Left lobe of liver (tissue), 2 donors: ENCODE results near the gene FHL2. TPM values are rescaled to one million over a fixed set of nuclear protein-coding genes. Genes with fewer than 3 reads are reported as not detected.

Experiments used
- ATAC-seq: fragments of 200-7000 bp; cut with Tn5 transposase; one replicate; pipeline ENCODE4 v1.9.1; 2020; ENCODE audit warnings: mild to moderate bottlenecking, moderate library complexity
- DNase-seq: peaks from one replicate; pipeline ENCODE4 v3.0.0-alpha.2; 2020; ENCODE audit warnings: low spot score
- total RNA-seq: library from RNA; stranded (reverse); gene quantifications from one replicate; pipeline ENCODE4 v1.2.1, GENCODE V29; 2021
- donor health status: DM: no; HTN: no; CAD: no; lungs with moderate emphysema.
- donor health status: DM: no; HTN: yes; CAD: no.

FHL2 gene
- total RNA-seq, 1 donor from 2014 or later: 5.5 TPM

DNA sequence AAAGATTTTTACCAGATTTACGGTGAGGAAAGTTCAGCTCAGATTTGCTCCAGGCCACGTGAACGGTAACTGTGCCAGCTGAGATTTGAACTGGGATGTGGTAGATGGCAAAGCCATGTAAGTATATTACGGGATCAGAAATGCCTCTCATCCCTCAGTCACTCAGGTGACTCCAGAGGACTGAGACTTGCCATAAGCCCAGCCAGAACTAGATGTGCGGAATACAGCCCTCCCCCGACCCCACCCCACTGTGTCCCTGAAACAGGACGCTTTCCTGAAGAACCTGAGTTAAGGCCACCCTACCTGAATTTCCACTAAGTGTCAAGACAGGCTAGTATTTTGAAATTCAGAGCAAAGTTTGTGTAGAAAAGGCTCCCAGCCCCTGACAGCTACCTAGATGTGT is 1.3 kb upstream of the FHL2 start:
- DNase-seq: no peak
- no peak for ATAC-seq

DNA sequence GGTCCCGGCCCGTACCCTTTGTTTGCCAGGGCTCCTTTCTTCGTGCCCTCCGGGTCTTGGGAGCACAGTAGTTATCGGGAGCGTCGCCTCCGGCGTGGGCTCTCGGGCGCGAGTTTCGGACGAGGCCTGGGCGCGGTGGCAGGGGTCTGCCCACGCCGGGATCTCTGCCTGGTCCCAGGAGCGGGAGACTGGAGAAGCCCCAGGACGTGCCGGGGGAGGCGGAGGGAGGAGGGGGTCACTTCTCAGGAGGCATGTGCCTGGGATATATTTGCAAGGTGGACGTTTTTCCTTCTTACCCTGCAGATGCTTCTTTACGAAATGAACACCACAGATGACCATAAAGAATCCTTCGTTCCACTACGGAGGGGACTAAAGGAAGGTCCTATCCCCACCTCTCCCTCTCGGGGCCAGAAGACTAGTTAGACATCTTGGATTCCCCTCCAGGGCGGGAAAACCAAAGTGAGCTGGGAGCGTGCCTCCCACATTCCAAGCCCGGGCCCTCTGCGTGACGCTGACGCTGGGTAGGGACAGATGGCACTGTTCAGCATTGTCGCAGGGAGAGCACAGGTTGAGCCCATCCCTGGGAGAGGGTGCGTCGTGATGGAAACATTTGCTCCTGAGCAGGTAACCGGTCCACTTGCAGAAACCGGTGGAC is 483 bp upstream of the FHL2 start:
- no peak for ATAC-seq
- no peak for DNase-seq

DNA sequence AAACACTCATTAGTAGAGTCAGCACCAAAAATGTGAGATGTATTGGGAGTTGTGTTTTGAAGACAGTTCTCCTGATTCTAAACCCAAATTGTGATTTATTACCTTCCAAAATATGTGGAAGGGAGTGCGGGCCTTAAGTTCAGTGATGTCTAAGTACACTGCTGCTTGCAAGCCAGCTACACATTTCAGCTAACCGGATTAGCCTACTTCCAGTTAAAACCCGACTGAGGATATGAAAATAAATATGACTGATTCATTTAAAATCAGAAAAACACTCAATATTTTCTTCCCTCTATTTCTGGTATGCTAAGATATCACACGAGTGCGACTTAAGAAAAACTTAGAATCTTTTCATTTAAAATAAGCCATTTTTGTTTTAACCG is 907 bp downstream of the FHL2 start:
- no peak for ATAC-seq
- DNase-seq: no peak

DNA sequence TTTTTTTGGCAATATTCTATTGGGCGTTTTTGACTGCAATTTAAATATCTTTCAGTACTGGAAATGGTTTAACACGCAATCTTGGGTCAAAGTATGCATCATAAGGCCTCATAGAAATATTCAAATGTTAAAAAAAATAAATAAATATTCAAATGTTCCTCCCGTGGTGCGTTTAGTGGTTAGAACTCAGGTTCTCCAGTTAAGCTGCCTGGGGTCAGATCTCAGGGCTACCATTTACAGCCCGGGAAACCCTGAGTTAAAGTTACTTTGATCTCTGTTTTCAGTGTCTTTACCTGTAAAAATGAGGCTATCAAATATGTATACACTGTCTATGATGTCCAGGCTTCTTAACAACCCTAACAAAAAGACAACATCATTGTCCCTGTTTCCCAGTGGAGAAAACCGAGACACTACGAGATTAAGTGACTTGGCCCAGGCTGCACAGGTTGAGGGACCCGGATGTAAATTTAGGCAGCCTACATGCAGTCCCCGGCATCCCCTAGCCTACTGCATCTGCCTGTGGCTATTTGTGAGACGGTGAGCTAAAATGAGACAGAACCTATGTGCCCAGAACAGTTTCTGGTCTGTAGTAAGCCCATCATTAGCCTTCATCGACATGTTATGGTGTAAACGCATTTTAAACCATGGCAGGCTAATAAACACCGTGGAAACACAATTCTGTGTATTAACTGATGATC is 1.7 kb downstream of the FHL2 start:
- ATAC-seq (no peak), DNase-seq (no peak)

DNA sequence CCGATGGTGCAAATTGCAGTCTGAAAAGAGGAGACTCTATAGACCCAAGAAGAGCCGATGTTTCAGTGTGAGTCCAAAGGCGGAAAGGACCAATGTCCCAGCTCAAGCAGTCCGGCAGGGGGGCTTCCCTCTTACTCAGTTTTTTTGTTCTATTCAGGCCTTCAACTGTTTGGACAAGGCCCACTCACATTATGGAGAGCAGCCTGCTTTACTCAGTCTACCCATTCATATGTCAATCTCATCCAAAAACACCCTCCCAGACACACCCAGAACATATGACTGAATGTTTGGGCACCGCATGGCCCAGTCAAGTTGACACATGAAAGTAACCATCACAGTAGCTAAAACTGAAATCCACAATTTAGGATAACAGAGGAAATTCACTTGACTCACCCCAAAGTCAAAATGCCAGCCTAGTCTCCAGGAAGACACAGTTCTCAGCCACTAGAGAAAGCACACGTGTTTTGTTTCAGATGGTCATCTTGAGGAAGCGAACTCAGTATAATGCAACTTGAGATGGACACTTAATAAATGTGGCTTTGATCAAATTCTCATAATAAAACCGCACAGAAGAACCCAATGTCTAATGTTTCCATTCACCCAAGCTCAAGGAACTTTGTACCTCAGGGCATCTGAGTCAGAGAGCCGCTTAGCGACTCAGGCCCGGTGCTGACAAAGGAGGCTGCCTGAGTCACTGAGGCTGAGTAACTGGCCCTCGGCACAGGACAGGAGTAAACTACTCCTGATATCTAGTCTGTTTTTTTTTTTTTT is 2.4 kb downstream of the FHL2 start:
- ATAC-seq (no peak), DNase-seq (no peak)

DNA sequence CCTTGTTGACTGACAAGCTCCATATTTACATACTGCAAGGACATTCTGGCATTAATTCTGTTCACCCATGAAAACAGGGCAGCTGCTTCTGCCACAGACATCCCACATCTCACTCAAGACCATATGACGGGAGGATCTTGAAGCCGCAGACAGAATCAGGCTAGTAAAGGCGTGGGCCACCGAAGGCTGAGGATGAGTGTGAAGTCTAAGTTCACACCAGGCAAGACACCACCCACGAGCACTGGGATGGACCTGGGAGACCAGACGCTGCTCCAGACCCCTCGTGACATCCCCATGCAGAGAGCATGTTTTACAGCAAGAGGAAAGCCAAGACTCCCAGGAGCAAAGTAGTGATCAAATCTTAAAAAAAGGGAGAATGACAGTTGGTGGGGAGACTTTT is 3.2 kb downstream of the FHL2 start:
- DNase-seq: no peak
- ATAC-seq: no peak

DNA sequence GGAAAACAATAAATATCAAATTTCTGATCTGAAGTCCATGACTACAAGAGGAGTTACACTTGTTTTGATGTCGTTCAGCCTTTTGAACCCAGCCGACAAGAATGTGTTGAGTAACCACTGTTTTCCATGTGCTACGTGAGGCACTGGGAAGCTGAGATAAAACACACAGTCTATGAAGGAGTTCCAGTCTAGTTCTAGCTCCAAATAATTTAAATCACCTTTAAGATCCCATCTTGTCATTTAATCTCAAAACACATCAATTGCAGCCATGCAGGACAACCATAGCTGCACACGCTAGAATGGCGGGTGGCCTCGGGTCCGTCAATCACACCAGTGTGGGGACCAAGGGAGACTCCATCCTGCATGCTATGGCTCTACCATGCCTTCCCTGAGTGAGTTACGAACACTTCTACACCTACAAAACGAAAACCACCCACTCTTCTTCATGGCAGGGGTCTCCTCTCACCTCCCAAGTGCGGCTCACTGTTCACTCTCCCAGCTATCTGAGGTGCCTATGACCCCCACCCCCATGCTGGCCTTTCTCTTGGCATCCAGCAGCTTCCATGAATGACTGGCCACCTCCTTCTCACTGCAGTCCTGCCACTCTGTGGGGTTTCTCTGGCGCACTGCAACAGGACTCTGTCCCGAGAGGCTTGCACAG is 3.8 kb downstream of the FHL2 start:
- no peak for ATAC-seq
- no peak for DNase-seq

DNA sequence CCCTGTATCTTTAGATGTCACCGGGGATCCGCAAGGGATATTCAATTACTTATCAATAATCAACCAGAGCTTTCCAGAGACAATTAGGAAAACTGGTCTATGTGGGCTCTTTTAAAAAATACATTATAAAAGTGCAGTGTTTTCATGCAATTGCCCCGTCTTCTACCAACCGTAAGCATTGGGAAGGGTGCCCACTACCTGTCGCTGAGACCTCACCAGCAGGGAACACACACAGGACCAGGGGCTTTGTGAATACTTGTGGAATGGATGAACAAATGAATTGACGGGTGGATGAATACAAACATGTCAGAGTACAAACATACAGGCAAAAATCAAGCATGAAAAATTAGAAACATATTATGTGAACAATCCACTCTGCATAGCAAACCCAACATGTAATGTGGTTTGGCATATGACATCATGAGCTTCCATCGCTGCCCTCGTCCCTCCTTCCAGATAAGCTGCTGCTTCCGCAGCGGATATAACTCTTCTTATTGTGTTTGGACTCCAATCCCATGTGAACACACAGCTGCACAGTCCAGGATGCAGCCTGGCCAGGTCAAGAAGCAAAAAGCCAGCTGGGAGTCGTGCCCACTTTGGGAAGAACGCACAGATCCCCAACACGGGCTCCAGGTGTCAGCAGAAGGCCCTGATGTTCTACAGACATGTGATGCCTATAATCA is 5.3 kb downstream of the FHL2 start:
- ATAC-seq: no peak
- DNase-seq: no peak

DNA sequence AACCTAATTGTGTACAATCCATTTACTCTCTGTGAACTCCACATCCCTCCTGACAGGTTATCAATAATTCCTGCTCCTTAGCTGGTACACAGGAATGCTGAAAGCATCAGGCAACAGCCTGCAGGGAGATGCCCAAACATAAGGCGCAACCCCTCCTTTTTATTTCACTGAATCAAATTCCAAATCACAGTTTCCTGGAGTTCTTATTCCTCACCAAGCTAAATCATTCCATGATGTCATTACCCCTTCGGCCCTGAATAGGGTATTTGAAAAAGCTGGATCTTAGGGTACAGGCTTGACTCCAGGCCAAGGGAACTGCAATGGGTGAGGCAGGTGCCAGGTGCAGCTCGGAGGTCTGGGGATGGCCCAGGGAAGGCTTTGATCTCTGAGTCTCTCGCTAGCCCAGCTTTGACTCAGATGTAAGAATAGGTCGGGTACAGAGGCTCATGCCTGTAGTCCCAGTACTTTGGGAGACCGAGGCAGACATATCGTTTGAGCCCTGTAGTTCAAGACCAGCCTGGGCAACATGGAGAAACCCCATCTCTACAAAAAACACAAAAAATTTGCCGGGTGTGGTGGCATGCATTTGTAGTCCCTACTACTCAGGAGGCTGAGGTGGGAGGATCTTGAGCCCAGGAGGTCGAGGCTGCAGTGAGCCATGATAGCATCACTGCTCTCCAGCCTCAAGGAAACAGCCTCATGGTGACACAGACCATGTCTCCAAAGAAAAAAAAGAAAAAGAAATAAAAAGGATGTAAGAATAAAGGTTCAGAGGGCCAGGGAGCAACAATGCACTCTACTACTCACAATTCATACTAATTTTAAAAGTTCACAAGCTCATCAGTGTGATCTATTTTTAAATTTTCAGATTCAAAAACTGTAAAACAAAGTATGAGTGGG is 6.8 kb downstream of the FHL2 start:
- no peak for DNase-seq

DNA sequence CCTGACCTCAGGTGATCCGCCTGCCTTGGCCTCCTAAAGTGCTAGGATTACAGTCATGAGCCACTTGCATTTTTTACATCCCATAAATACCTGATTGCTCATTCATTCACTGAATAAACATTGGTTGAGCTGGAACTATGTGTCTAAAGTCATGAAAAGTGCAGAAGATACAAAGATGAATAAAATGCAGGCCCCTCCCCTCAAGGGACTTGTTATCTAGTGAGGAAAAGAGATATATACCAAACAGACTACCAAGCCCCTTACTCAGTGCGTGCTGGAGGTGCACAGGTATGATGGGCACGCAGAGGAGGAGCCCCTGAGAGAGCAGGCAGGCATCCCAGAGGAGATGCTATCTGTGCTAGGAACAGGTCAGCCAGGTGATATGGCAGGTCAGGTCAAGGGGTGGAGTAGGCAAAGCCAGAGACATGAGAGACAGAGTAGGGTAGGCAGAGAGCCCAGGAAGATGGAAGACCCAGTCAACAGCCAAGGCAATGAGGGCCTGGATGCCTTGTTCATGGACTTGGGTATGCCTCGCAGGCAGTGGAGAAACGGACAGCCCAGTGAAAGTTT is 7.7 kb downstream of the FHL2 start:
- DNase-seq (no peak), ATAC-seq (no peak)

More for the DNA sequence above, 6.8 kb downstream of the FHL2 start:
- no peak for ATAC-seq

DNA sequence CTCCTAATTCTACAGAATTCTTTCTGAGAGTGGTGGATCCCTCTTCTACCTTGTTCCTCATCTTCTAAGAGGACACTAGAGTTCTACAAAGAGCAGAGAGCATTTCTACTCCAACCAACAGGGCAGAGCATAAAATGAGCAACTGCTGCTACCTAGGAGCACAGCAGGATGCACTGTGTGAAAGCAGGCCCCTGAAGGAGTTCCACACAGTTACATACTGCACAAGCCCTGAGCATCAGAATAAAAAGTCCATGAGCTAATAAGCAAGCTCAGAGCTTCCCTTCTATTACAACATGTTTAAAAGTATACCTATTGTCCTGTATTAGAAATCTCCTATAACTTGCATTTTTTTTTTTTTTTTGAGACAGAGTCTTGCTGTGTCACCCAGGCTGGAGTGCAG is 8.4 kb downstream of the FHL2 start:
- DNase-seq (no peak), ATAC-seq (no peak)

DNA sequence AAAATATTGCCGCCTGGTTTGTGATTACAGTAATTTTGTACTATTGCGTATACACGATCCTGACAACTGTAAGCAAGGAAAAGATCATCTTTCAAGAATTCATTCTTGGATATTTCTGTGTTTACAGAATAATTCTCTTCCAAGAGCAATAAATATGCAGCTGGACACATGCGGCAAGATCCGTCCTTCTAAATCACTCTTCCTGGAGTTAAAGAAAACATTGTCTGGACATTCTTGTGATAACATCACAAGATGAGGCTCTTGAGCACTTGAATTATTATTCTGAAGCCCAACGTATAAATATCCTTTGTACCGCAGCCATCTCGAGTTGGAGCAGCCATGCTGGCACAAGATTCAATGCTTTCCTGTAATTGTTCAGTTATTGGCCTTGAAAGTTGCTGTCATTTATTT is 9.9 kb downstream of the FHL2 start:
- no peak for DNase-seq

DNA sequence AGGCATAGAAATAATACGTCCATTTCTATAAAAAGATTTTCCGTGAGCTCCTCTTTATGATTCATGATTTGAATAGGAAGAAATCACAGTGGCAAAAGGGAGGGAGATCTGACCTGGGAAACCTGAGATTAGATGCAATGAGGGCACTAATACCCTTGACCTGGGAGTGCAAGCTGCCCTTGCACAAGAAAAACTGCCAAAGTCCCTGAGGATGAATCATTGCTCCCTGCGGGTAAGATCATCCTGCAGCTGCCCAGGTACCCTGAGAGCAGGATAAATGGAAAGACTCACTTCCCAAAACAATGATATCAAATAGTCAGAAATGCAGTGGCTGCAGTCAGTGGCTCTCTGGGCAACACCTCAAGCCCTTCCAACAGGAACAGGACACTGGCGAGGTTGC is 11.6 kb downstream of the FHL2 start:
- ATAC-seq (no peak), DNase-seq (no peak)

More for the DNA sequence above, 9.9 kb downstream of the FHL2 start:
- no peak for ATAC-seq

DNA sequence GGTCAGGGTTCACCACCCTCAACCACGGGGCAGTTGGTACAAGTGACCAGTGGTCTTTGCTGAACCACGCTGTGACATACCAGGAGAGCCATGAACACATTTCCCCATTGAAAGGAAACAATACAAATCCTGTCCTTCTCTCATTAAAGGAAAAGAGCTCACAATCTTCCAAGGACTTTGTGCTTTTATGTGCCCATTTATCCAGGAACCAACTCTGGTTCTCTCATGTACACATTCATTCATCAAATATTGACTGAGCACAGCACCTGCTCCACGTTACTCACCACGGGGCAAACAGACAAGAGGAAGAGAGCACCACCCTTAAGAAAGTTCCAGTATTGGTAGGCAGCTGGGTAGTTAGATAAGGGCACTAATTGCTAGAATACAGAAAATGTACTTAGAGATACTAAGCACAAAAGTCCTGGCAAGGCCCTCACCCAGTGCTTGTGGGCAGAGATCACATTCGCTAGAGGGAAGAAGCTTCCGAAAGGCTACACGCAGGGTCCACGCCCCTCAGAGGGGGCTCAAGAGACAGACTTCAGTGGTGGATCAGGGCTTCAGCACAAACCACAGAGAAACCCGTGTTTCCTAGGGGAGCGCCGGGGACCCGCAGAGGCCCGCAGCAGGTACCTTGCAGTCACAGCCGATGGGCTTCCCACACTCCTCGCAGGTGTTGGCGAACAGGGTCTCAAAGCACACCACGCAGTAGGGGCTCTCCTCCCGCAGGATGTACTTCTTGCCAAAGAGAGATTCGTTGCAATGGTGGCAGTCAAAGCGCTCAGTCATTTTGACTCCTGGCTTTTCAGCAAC is 12.9 kb downstream of the FHL2 start:
- no peak for DNase-seq
- no peak for ATAC-seq

DNA sequence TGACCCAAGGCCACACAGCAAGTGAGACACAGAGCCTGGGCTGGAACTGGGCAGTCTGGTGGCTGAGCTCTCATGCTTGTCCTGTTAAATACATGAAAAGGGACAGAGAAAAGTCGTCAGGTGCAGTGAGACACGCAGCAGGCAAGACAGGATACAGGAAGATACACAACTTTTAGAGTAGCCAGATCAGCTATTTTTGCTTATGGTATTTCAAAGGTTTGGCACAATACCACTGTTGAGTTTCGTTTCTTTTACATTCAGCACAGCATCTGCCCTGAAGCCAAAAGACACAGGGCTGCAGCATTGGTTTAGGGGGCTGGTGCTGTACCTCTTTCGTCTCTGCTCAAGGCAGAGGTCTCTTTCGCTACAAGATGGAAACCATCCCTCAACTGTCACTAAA is 14.0 kb downstream of the FHL2 start:
- ATAC-seq: no peak
- no peak for DNase-seq

DNA sequence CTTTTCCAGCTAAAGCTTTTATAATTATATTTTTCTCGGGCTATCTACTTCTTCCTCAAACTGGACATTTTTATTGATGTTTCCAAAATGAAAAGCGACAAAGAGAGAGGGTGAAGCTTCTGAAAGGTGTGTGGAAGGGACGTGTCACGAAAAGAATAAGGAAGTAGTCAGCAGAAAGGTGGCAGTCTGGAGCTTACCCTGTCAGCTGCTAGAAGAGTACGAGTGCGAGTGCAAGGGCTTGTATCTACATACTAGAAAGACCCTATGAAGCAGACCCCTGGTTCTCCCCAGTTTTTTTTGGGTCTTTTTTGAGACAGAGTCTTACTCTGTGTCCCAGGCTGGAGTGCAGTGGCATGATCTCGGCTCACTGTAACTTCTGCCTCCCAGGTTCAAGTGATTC is 14.6 kb downstream of the FHL2 start:
- no peak for ATAC-seq
- no peak for DNase-seq

DNA sequence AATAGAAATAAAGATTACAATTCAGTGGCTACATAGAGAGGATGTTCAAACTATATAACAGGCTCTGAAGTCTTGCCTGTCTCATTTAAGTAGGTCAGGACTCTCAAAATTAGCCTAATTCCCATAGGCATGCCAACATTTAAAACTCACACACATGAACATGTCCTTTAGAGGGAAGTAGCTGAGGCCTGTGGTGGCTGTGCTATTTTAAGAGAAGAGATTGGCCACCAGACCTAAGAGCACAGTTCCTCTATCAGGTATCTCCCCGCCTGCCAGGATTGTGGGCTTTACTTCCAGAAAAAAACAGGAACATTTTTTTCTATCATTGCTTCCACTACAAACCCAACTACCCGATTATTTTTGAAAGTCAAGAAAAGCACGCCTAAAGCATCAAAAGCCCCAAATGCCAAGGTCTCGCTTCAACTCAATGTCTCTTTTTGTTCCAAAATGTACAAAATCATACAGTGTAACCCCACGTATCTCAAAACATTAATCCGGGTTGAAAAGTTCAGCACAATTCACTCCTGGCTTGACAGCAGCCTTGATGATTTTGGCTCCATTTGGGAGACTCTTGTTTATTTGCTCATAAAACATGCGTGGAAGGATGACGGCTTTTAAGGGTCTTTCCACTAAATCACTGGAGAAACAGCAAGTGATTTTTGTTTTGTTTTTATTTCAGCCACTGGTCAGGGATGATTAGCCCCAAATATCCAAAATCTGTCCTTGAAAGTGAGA is 15.3 kb downstream of the FHL2 start:
- DNase-seq (no peak), ATAC-seq (no peak)

DNA sequence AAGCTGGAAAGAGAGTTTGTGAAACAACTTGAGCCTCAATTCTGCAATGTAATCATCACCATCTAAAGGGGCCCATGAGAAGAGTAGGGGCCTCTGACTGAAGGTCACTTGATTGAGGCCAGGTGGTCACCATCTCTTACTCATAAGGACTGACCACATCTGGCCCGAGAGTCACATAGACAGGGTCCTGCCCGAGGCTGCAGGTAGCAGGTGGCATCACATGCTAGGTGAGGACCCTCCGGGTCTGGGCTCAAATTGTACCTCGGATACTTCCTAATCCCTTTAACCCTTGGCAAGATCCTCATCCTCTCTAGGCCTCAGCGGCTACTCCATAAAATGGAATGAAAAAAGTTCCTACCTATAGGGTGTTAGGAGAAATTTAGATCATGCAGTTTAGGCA is 16.7 kb downstream of the FHL2 start:
- ATAC-seq (no peak), DNase-seq (no peak)
